Pancreas (tissue), 10 donors: ENCODE measurements around the gene TP53I13. TPM values are rescaled to one million over a fixed set of nuclear protein-coding genes. Genes with fewer than 3 reads are reported as not detected.

Experiments used
- ATAC-seq, 4 donors: fragments of 200-7000 bp; cut with Tn5 transposase; one replicate each; pipeline versions ENCODE4 v1.8.0 to v1.9.1; 2020; ENCODE audit warnings: mild to moderate bottlenecking in 4 of 4, moderate library complexity in 4 of 4
- DNase-seq, 6 donors: peaks; one replicate each; pipeline ENCODE4 v3.0.0-alpha.2; 2020
- FAIRE-seq: peaks from 2 replicates; lab custom pipeline; 2012; peaks lifted over from hg19 to GRCh38; lab: Jason Lieb, UNC
- H3K27ac ChIP-seq, 4 donors: fragments of 200-600 bp; sonication (generic); 1 replicate in 3 of 4; 2 replicates in 1 of 4; pipeline versions ENCODE4 v1.5.0 to v1.8.0; 2020
- H3K27me3 ChIP-seq, 4 donors: fragments of 200-600 bp; one replicate each; pipeline ENCODE4 v1.8.0; 2021
- H3K36me3 ChIP-seq, 3 donors: fragments of 200-600 bp; sonication (generic) in 1 of 3; one replicate each; pipeline versions ENCODE4 v1.5.0 to v1.8.0; 2020 to 2021
- H3K4me1 ChIP-seq, 3 donors: fragments of 200-600 bp; one replicate each; pipeline ENCODE4 v1.8.0; 2021
- H3K4me3 ChIP-seq, 4 donors: fragments of 200-600 bp; sonication (generic) in 2 of 4; one replicate each; pipeline versions ENCODE4 v1.5.0 to v1.8.0; 2020 to 2021
- H3K9me3 ChIP-seq, 4 donors: fragments of 200-600 bp; one replicate each; pipeline ENCODE4 v1.8.0; 2021
- WGBS, 2 donors: extraction: QIAGEN DNeasy Blood & Tissue Kit; methylation state at CpG; one replicate each; pipeline ENCODE4 v1.1.7; 2013; 5-methylcytosine and 5-hydroxymethylcytosine counted together
- intact Hi-C, 3 donors: fragments of 100-400 bp; cut with DNase I; formaldehyde crosslinking; loops; one replicate each; pipeline versions ENCODE4 v1.11.1 to v1.14.2; 2022
- polyA plus RNA-seq, 2 donors: library from polyadenylated mRNA; stranded (reverse); fragments of 200-250 nt; gene quantifications; one replicate each; pipeline ENCODE4 v1.2.3, GENCODE V29; 2013
- total RNA-seq, 6 donors: library from RNA; stranded (reverse); fragmentation: NEBNext Ultra II Directional in 4 of 6; extraction: Animal tissue kit (Norgen Biotek cat#: 25700) in 4 of 6; gene quantifications; one replicate each; pipeline versions ENCODE4 v1.2.1 to v1.2.4, GENCODE V29; 2021 to 2023
- TF ChIP-seq, protein P1 (sequence below), 4 donors: fragments of 200-600 bp; sonication (generic) in 3 of 4; IDR thresholded peaks; one replicate each; pipeline versions ENCODE4 v1.5.0 to v1.8.0; 2021; ENCODE audit warnings: antibody characterized with exemption in 4 of 4
- donor health status: healthy with polysubstance abuse.
- donor health status: DM: no; HTN: no; CAD: no; lungs with moderate emphysema.
- donor health status: DM: no; HTN: no; CAD: no.
- donor health status: control.
- donor health status: control.
- donor health status: Bipolar disorder and iron deficiency.
- donor health status: DM: yes; HTN: yes; CAD: no.
- donor health status: DM: no; HTN: no; CAD: no.
- donor health status: DM: no; HTN: no; CAD: no.
- donor health status: DM: yes; HTN: yes; CAD: no.

TP53I13 gene
- total and polyA plus RNA-seq, 8 donors: 16.5 to 176 (median 23.5) TPM

- Histone ChIP-seq H3K36me3 (no peaks in the 10 kb centered on the region), H3K4me3 (no peak overlapping the region), H3K4me1 (peaks cover 0 to 5% (median 0%) of the 10 kb centered on the region in 3 donors), H3K9me3 (no peaks in the 10 kb centered on the region), H3K27ac (no peak overlapping the region), H3K27me3 (no peaks in the 10 kb centered on the region)
- ATAC-seq: no peak
- intact Hi-C loops: no loop called here
- DNase-seq: peak in 1 of 6 donors; percentile 37
- TF ChIP-seq, protein P1, sequence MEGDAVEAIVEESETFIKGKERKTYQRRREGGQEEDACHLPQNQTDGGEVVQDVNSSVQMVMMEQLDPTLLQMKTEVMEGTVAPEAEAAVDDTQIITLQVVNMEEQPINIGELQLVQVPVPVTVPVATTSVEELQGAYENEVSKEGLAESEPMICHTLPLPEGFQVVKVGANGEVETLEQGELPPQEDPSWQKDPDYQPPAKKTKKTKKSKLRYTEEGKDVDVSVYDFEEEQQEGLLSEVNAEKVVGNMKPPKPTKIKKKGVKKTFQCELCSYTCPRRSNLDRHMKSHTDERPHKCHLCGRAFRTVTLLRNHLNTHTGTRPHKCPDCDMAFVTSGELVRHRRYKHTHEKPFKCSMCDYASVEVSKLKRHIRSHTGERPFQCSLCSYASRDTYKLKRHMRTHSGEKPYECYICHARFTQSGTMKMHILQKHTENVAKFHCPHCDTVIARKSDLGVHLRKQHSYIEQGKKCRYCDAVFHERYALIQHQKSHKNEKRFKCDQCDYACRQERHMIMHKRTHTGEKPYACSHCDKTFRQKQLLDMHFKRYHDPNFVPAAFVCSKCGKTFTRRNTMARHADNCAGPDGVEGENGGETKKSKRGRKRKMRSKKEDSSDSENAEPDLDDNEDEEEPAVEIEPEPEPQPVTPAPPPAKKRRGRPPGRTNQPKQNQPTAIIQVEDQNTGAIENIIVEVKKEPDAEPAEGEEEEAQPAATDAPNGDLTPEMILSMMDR (IDR thresholded peaks at IDR 0.05): no peak
- 91 to 98% methylated on average over 14 of the region's 14 CpGs for WGBS, 2 donors
- FAIRE-seq: no peak
These were observed 10.4 kb downstream of the TP53I13 start for GRCh38 chr17:29578626-29579485.

DNA sequence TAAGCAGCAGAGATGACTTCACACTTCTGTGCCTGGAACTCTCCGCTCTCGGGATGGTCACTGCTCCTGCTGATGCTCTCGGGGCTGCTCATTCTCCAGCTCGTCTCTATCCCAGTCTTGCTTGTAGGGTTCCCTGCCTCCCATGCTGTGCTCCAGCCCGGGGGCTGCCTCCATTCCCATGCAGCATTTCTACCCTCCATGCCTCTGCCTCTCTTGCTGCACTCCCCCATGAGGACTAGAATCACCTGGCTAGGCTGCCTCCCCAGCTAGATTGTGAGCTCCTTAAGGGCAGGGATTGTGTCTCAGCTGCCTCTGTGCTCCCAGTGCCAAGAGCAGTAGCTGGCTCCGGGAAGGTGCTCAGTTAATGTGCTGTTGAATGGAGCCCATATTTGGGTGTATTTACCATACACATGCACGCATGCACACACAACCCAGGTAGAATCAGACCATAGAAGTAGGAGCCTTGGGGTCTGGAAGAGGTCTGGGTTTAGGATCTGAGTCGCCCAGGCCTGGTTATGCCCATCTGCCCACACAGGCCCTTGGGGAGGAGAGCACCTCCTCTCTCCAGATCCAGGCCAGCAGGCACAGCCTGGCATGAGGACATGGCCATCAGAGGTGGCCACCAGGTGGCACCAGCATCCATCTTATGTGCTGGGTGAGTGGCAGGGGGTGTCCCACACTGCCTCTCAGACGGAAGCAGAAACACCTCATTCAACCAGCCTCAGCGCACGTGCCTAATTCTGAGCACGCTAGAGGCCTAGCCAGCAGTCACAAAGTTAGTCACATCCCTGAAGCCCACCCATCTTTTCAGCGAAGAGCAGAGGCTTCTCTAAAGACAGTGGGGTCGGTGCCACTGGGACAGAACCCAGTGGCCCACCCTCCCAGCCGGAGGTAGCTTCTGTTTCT is 11.6 kb downstream of the TP53I13 start:
- H3K36me3 ChIP-seq: no peaks in the 10 kb centered on the region
- H3K27me3 ChIP-seq: no peaks in the 10 kb centered on the region
- intact Hi-C loops: no loop called here
- no peak overlapping the region for H3K4me3 ChIP-seq
- TF ChIP-seq, protein P1 (IDR thresholded peaks at IDR 0.05): peak; percentile 80 to 92 (median 88)
- no peaks in the 10 kb centered on the region for H3K4me1 ChIP-seq
- no peak overlapping the region for H3K27ac ChIP-seq
- ATAC-seq (peak; percentile 91 to 97 (median 93)), FAIRE-seq (no peak), DNase-seq (peak; percentile 75 to 93 (median 88))
- 54 to 55% methylated on average over 15 of the region's 15 CpGs for WGBS, 2 donors
- H3K9me3 ChIP-seq: no peaks in the 10 kb centered on the region

DNA sequence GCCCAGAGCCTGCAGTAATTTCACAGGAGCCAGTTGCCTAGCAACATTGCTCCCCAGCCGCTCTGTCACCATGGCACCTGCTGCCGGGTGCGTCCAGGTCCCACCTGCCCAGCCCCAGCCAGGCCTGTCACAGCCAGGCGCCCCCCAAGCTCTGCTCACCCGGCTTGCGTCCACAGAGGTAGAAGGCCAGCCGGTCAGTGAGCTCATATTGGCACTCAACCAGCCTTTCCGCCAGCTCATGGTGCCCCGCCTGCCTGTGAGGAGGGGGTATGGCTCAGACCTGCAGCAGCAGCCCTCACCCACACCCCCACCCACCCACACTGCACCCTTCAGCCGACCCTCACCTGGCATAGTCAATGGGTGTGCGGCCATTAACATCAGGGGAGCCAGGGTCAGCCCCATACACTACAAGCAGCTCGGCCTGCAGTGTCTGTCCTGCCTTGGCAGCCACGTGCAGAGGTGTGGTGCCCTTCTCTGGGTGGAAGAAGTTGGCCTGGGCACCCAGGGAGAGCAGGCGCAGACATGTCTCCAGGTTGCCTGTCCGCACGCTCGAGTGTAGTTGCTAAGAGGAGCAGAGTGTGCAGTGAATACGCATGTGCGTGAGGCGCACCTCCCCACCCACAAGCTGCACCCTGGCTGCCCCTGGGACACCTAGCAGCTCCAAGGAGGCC is 13.2 kb downstream of the TP53I13 start:
- Histone ChIP-seq H3K4me1 (no peaks in the 10 kb centered on the region), H3K4me3 (no peak overlapping the region), H3K36me3 (no peaks in the 10 kb centered on the region), H3K9me3 (no peaks in the 10 kb centered on the region), H3K27ac (no peak overlapping the region), H3K27me3 (no peaks in the 10 kb centered on the region)
- intact Hi-C loops: no loop called here
- WGBS, 2 donors: 81 to 82% methylated on average over 20 of the region's 20 CpGs
- FAIRE-seq: no peak
- no peak for ATAC-seq
- DNase-seq: peak in 4 of 6 donors; percentile 6 to 77 (median 38)
- TF ChIP-seq, protein P1 (IDR thresholded peaks at IDR 0.05): no peak

- Histone ChIP-seq H3K36me3 (no peaks in the 10 kb centered on the region), H3K4me3 (no peak overlapping the region), H3K9me3 (no peaks in the 10 kb centered on the region), H3K27ac (no peak overlapping the region), H3K27me3 (no peaks in the 10 kb centered on the region), H3K4me1 (no peaks in the 10 kb centered on the region)
- DNase-seq (peak in 1 of 6 donors; percentile 31), FAIRE-seq (no peak), ATAC-seq (no peak)
- intact Hi-C loops: no loop called here
- WGBS, 2 donors: 75 to 76% methylated on average over 10 of the region's 10 CpGs
- TF ChIP-seq, protein P1 (IDR thresholded peaks at IDR 0.05): no peak
These were observed 13.8 kb downstream of the TP53I13 start for GRCh38 chr17:29582254-29582765.
